ENCODE measurements around the gene DAG1.

- TF ChIP-seq, protein P1, sequence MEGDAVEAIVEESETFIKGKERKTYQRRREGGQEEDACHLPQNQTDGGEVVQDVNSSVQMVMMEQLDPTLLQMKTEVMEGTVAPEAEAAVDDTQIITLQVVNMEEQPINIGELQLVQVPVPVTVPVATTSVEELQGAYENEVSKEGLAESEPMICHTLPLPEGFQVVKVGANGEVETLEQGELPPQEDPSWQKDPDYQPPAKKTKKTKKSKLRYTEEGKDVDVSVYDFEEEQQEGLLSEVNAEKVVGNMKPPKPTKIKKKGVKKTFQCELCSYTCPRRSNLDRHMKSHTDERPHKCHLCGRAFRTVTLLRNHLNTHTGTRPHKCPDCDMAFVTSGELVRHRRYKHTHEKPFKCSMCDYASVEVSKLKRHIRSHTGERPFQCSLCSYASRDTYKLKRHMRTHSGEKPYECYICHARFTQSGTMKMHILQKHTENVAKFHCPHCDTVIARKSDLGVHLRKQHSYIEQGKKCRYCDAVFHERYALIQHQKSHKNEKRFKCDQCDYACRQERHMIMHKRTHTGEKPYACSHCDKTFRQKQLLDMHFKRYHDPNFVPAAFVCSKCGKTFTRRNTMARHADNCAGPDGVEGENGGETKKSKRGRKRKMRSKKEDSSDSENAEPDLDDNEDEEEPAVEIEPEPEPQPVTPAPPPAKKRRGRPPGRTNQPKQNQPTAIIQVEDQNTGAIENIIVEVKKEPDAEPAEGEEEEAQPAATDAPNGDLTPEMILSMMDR (IDR thresholded peaks at IDR 0.05 in 8 of 11, conservative IDR thresholded peaks at IDR 0.05 in 3 of 11), result no peak
- no peak for TF ChIP-seq POLR2AphosphoS5 (IDR thresholded peaks at IDR 0.05)
Observed at GRCh38 chr3:49513494-49514124, 43.5 kb downstream of the DAG1 start.
